Stimulated activated naive B cell treated with anti-CD40 and anti-IgM and Interleukin-4, amounts not matched to agents 10 μg/mL and 1 μg/mL and 100 μg/mL, for 72 hours (primary cell): ENCODE data around the gene CORO2B.

Experiments used
- ATAC-seq, 2 donors: fragments of 150-1000 bp; cut with Tn5 transposase; replicated peaks; 2 replicates each; pipeline ENCODE4 v1.10.0; 2021; ENCODE audit warnings: moderate library complexity in 1 of 2
- DNase-seq: peaks from one replicate; pipeline ENCODE4 v3.0.0; 2021
- H3K27ac Mint-ChIP-seq: one replicate; pipeline ENCODE4 v1.8.0; 2022; ENCODE audit warnings: mild to moderate bottlenecking, mixed read lengths
- H3K27me3 Mint-ChIP-seq, 2 donors: one replicate each; pipeline ENCODE4 v1.8.0; 2022; ENCODE audit warnings: mixed read lengths in 2 of 2
- H3K36me3 Mint-ChIP-seq, 2 donors: one replicate each; pipeline ENCODE4 v1.8.0; 2022; ENCODE audit warnings: mixed read lengths in 2 of 2, mild to moderate bottlenecking in 1 of 2
- H3K4me1 Mint-ChIP-seq, 2 donors: one replicate each; pipeline ENCODE4 v1.8.0; 2022; ENCODE audit warnings: mixed read lengths in 2 of 2, mild to moderate bottlenecking in 1 of 2
- H3K4me3 Mint-ChIP-seq, 2 donors: one replicate each; pipeline ENCODE4 v1.8.0; 2022; ENCODE audit warnings: mild to moderate bottlenecking in 2 of 2, mixed read lengths in 2 of 2, moderate library complexity in 1 of 2
- H3K9me3 Mint-ChIP-seq, 2 donors: one replicate each; pipeline ENCODE4 v1.8.0; 2022; ENCODE audit warnings: mixed read lengths in 2 of 2, mild to moderate bottlenecking in 1 of 2

CORO2B gene

DNA sequence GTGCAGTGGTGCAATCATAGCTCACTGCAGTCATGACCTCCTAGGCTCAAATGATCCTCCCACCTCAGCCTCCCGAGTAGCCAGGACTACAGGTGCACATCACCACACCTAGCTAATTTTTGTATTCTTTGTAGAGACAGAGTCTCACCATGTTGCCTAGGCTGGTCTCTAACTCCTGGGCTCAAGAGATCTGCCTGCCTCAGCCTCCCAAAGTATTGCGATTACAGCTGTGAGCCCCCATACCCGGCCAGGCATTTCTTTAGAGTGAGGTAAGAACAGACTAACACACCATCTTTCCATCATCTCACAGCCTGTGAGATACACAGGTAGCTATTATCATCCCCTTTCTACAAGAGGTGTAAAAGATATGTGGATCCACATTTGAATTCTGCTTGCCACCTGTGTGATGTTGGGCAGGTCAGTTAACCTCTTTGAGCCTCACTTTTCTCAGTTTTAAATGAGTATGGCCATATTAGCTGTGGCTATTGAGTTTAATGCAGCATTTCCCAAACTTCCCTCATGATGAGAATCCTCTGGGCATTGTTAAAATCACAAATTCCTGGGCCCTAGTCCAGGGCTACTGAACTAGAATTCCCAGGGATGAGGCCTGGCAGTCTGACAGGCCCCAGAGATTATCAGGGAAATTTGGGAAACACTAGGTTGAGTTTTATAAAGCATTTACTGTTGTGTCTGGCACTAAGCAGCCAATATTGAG, 195.9 kb downstream of the CORO2B start:
- H3K9me3 Mint-ChIP-seq: peaks cover 6 to 8% of the 10 kb centered on the region in 2 donors
- DNase-seq (no peak), ATAC-seq (no peak)
- H3K4me1 Mint-ChIP-seq: peaks cover 8 to 11% of the 10 kb centered on the region in 2 donors
- H3K27me3 Mint-ChIP-seq: peaks cover 0 to 5% of the 10 kb centered on the region in 2 donors
- H3K4me3 Mint-ChIP-seq: no peak overlapping the region
- H3K36me3 Mint-ChIP-seq: peaks cover 19 to 30% of the 10 kb centered on the region in 2 donors
- H3K27ac Mint-ChIP-seq: no peak overlapping the region

DNA sequence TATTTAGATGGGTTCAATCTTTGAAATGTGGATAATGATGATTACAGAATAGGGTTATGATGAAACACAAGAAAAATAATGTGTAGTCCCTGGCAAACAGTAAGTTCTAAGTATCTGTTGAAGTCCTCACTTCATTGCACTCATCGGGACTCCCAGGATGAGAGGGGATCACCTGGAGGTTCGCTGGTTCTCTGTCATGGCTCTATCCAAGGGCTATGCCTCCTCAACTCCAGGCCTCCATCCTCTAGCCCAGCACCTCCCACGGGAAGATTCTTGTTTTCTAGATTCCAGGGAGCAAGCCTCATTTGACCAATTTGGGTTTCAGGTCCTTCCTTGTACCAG, 196.4 kb downstream of the CORO2B start:
- Mint-ChIP-seq H3K4me3 (no peak overlapping the region), H3K9me3 (peaks cover 6 to 8% of the 10 kb centered on the region in 2 donors), H3K27me3 (peaks cover 0 to 5% of the 10 kb centered on the region in 2 donors), H3K36me3 (peaks cover 22 to 35% of the 10 kb centered on the region in 2 donors), H3K4me1 (peaks cover 8 to 11% of the 10 kb centered on the region in 2 donors), H3K27ac (no peak overlapping the region)
- DNase-seq: no peak
- no peak for ATAC-seq

DNA sequence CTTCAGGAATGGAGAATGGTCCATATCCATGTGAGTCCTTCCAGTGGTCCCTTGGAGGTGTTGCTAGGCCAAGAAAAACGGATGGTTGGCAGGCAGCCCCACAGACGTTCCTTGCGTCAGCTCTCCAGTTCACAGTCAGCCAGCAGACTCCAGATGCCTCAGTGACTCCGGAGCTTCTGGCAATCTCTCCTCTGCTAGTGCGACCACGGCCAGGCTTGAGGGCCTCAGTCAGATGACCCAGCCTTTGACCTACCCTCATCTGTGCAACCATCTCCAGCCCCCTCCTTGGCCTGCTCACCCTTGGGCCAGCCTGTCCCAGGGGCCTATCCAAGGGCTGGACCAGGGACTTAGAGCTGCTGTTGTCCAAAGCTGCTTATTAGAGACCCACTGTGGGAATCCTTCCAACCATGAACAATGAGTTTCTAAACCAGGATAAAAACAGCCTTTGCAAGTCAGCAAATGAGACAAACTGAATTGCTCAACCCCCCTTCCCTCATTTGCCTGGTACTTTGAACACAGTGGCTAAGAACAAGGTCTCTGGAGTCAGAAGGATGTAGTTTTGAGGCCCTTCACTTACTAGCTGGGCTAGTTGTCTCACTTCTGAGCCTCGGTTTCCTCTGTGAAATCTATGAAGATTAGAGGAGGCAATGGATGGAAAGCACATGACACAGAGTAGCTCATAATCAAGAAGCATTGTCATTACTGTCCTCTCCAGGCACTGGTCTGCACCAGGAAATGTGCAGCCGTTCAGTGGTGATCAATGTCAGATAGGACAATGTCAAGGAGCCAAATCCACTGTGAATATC, 197.1 kb downstream of the CORO2B start:
- Mint-ChIP-seq H3K4me1 (peaks cover 8 to 11% of the 10 kb centered on the region in 2 donors), H3K36me3 (peaks cover 24 to 38% of the 10 kb centered on the region in 2 donors), H3K9me3 (peaks cover 6 to 8% of the 10 kb centered on the region in 2 donors), H3K27me3 (peaks cover 0 to 5% of the 10 kb centered on the region in 2 donors), H3K27ac (peak overlapping the region; percentile 27), H3K4me3 (no peak overlapping the region)
- peak in 1 of 2 donors; percentile 27 for ATAC-seq
- DNase-seq: no peak

DNA sequence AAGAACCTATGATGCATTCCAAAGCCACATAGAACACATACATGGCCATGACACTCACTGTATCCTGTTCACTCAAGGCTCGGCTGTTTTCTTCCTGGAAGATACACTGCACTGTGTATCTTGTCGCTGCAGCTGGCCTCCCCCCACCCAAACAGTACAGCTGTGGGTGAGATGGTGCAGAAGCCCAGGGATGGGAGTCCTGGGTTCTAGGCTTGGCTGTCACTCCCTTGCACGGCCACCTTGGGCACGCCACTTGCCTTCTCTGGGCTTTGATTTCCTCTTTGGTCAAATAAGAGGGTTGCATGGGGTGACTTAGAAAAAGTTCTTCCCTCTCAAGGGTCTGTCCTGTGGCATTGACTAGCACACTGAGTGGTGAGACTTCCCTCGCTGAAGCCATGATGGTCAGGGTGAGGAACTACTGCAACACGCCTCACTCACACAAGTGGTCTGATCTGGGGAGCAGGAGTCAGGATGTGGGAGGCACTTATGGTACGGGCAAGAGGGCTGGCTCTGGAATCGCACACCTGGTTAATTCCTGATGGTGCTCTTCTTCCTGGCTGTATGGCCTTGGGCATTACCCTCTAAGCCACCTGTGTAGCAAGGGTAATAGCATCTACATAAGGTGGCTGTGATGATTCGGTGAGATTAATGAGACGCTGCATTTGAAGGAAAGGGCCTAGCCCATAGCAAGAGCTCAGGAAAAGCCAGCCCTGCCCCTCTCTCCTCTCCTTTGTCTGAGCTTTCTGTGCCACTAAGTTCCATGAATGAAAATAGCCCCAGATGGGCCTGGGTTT, 197.9 kb downstream of the CORO2B start:
- DNase-seq: no peak
- peaks cover 6 to 8% of the 10 kb centered on the region in 2 donors for H3K9me3 Mint-ChIP-seq
- peaks cover 6 to 10% of the 10 kb centered on the region in 2 donors for H3K4me1 Mint-ChIP-seq
- peak; percentile 16 to 24 for ATAC-seq
- H3K27ac Mint-ChIP-seq: no peak overlapping the region
- peak overlapping the region in 1 of 2 donors; percentile 34 for H3K4me3 Mint-ChIP-seq
- peaks cover 0 to 4% of the 10 kb centered on the region in 2 donors for H3K27me3 Mint-ChIP-seq
- H3K36me3 Mint-ChIP-seq: peaks cover 25 to 39% of the 10 kb centered on the region in 2 donors
